CMK (cell line): ENCODE data around the gene NTN4.
"Not testable (repeated sequence)": the region's sequence is repeated elsewhere in the genome, so short reads cannot be mapped to it uniquely, and the experiment has no call there.

Experiments
- DNase-seq: peaks from one replicate; pipeline ENCODE4 v3.0.0-alpha.2; 2010; ENCODE audit warnings: low read depth

The NTN4 gene

DNA sequence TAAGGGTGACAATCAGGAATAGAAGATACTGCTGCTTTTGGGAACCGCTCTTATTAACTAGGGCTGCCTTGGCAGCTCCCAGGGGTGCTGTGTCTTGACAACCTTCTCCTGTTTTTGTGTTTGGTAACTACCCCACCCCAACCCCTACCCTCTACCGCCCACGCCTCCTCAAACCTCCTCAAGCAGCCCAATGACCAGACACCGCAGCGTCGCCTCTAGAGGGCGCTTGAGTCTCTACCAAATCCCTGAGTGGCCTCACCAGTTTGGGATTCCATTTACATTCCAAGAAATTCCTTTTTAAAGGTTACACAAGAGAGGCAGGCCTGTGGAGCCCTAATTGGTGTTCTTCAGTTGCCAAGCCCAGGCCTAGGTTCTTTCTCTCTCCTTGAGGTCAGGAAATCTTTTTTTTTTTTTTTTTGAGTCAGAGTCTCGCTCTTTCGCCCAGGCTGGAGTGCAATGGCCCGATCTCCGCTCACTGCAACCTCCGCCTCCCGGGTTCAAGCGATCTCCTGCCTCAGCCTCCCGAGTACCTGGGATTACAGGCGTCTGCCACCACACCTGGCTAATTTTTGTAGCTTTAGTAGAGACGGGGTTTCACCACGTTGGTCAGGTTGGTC, 166.9 kb downstream of the NTN4 start:
- no peak for DNase-seq

DNA sequence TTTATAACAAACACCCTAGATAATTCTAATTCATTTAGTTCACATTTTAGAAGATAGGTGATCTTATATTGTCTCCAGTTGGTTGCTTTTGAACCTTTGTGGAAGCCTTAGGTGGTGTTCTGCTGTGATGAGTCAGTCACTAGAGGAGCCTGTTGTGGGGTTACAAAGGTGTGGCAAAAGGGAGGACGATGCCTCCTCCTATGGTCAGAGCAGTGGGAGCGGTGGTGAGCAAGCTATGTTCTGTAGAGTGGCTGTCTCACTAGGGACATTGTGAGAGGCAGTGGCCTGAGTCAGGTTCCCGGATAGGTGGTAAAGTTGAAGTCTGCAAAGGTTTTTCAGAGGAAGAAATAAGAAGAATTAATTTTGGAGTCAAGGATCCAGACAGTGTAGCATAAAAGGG, 167.7 kb downstream of the NTN4 start:
- DNase-seq, result no peak

DNA sequence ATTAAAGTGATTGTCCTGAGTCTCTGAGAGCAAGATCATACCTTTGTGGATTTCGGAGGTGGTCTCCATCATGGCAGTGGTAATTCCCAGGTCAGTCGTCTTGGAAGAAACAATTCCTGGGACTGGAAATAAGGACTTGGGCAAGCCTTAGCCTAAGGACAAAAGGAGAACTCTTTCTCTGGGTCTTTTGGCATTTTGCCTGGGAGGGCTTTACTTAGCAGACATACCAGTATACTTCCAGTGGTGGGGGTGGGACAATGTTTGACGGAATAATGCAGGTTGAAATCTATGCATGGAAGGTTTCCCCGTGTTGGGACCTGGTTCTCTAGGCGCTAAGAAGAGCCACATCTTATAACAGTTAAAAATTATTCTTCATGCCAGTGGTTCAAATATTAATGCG, 168.8 kb downstream of the NTN4 start:
- no peak for DNase-seq

DNA sequence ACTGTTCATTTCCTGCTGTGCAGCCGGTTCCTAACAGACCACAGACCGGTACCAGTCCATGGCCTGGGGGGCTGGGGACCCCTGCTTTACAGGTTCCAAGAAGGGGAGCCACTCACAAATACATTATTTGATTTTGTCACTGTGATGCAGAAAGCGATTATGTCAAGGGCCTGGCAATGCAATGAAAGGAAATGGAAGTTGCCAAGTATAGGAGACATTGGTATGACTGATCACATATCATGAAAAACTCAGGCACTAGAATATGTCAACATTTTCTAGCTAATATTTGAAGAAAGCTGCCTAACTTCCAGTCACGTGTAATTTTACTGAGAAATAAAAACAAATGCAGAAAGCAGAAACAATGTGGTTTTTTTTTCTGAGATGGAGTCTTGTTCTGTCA, 170.4 kb downstream of the NTN4 start:
- no peak for DNase-seq

DNA sequence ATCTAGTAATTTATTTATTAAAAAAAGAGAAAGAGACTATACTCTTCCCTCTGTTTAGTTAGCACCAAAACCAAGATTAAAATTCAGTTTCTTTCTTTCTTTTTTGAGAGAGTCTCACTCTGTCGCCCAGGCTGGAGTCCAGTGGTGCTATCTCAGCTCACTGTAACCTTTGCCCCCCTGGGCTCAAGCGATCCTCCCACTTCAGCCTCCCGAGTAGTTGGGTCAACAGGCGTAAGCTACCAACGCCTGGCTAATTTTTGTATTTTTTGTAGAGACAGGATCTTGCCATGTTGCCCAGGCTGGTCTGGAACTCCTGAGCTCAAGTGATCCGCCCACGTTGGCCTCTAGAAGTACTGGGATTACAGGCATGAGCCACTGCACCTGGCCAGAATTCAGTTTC, 174.1 kb downstream of the NTN4 start:
- DNase-seq, result not testable (repeated sequence)

DNA sequence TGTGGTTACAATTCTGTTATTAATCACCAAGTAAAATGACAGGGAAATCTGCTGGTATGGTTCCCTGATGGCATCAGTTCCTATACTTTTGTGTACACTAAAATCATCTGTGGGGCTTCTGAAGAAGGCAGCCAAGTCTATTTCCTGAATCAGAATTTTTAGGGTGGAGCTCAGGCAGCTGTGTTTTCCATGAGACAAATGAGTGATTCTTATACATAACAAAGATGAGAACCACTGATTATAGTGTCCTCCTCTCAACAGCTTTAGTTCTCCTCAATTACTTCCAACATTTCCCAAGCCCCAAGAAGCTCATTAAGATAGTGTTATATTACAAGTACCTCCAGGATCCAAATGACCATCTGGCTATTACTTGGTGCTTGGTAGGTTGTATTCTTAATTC, 174.8 kb downstream of the NTN4 start:
- DNase-seq, result no peak

DNA sequence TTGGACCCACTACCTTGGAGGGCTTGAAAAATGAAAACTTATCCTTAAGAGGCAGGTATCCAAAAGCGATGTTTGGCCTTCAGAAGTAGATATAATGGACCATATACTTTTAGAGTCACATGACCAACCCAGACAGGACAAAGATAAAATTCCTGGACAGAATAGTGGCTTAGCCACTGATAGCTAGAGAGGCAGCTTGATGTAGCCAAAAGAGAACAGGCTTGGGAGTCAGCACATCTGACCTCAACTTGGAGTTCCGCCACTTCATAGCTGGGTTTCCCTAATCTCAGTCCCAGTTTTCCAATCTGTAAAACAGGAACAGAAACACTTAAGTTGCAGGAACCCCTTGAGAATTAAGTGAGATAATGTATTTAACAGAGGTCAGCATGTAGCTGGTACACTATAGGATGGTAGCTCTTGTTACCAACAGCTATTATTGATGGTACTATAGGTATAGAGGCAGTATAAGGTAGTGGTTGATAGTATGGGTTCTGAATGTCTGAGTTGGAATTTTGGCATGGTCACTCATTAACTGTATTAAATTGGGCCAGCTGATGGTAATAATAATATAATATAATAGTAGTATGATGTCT, 176.1 kb downstream of the NTN4 start:
- no peak for DNase-seq

DNA sequence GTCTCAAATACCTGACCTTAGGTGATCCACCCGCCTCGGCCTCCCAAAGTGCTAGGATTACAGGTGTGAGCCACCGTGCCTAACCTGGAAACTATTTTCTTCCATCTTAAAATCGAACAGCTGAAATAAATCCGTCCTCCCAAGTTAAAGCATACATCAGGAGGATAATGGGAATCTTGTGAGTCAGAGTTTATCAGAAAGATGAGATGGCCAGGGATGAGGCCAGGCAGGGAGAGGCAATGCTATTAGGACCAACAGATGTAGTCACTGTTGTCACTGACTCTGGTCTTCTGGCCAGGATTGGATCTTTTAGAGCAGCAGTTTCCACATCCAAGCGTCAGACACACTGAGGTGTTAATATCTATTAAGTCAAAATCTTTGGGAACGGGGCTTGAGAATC, 177.5 kb downstream of the NTN4 start:
- DNase-seq, result no peak

DNA sequence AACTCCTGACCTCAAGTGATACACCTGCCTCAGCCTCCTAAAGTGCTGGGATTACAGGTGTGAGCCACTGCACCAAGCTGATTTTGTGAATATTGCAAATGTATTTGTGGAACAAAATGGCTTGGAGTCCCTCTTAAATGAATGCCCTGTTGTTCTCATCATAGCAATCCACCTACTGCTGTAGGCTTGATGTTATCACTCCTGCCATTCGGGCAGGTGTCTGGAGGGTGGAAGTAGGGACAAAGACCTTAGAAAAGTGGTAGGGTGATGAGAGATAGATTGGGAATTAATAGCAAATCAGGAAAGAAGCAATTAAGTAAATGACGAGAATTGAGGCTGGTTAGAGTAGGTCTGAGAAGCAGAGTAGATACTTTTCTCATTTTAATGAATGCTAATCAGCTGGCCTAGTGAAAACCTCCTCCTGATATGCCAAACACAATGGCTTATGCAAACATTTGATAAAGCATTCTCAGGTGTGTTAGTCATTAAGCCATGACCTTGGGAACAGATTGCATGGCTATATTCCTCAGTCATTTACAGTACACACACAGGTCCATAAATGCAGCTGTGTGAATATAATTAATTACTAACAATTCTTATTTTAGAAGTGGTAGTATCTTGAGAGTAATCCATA, 178.8 kb downstream of the NTN4 start:
- DNase-seq, result no peak

DNA sequence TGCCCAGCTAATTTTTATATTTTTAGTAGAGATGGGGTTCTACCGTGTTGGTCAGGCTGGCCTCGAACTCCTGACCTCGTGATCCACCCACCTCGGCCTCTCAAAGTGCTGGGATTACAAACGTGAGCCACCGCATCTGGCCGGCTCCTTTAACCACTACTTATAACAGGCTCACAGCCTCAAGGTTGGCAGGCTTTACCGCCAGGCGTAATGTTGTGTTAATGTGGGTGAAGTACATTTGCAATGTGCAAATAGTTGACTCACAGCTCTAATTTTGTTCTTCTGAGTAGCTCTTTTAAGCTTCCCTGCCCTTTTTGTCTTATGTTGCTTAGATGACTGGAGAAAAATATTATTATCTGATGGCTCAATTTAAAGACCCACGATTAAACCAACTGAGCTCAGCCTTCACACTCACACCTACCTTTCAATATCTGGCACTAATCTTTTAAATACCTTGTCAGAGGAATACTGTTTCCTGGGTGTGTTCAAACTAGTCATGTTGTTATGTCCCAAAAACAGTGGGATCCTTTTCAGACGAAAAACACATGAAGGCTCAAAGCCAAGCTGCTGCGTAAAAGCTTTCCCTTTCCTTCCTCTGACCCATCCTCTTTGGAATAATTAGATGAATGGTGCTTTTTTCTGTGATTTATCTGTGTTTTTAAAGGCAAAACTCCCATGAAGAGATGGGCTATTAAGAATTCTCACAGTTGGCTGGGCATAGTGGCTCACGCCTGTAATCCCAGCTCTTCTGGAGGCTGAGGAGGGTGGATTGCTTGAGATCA, 182.1 kb downstream of the NTN4 start:
- DNase-seq, result no peak
